GM12864 (cell line): ENCODE data around the gene REX1BD.
A peak's percentile ranks its signal among the peaks of the same experiment; 100 is the strongest.

ENCODE experiments used
- DNase-seq: peaks from one replicate; pipeline ENCODE4 v3.0.0-alpha.2; 2011; ENCODE audit warnings: low read depth
- H3K4me3 ChIP-seq: 2 replicates; pipeline ENCODE4 v1.5.1; 2011; ENCODE audit warnings: mild to moderate bottlenecking, low read depth, low read length, control low read depth
- CTCF ChIP-seq: IDR thresholded peaks from 2 replicates; pipeline ENCODE4 v1.5.1; 2011; ENCODE audit warnings: low read depth, mild to moderate bottlenecking, moderate library complexity, low read length, control low read depth, inconsistent platforms; ENCODE audit errors: missing control alignments

Gene REX1BD

GRCh38 chr19:18577365-18577914 lies 11.2 kb upstream of the REX1BD start:
- no peak for TF ChIP-seq CTCF
- no peak overlapping the region for H3K4me3 ChIP-seq
- no peak for DNase-seq

- no peak overlapping the region for H3K4me3 ChIP-seq
- DNase-seq: no peak
- no peak for TF ChIP-seq CTCF
Measured at GRCh38 chr19:18580311-18580710, 8.3 kb upstream of the REX1BD start.

- DNase-seq: no peak
- no peak overlapping the region for H3K4me3 ChIP-seq
- TF ChIP-seq CTCF: peak; percentile 30
Measured at GRCh38 chr19:18586306-18586705, 2.3 kb upstream of the REX1BD start.

- no peak for DNase-seq
- H3K4me3 ChIP-seq: peak overlapping the region; percentile 90
- no peak for TF ChIP-seq CTCF
Measured at GRCh38 chr19:18587561-18587960, 1.0 kb upstream of the REX1BD start.

GRCh38 chr19:18587962-18588610 lies 512 bp upstream of the REX1BD start:
- DNase-seq: no peak
- H3K4me3 ChIP-seq: peak overlapping the region; percentile 90
- no peak for TF ChIP-seq CTCF

GRCh38 chr19:18589380-18590272 lies 1.0 kb downstream of the REX1BD start:
- peak; percentile 23 for TF ChIP-seq CTCF
- H3K4me3 ChIP-seq: peak overlapping the region; percentile 90
- DNase-seq: no peak
